Measurements from ENCODE around the gene SPRR1A. TPM values are rescaled to one million over a fixed set of nuclear protein-coding genes. Genes with fewer than 3 reads are reported as not detected.

SPRR1A gene
- polyA plus RNA-seq, 3 donors, result not detected

DNA sequence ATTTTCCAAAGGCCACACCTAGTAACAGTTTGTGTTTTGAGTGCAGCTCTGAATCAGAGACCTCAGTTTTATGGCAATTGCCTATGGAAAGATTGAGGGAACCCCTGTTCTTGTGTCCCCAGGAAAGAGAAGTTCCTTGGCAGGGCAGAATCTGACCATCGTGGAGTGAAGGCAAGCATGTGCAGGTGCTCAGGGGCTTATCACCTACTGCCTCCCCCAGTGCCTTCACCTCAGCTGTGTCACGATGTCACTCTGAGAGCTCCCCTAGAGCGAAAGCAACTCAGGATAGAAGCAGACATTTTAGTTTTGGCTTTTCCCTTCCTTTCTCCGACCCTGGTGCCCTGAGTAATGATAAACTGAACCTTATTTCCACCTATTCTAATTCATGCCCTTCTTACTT lies 1.8 kb upstream of the SPRR1A start:
- DNase-seq, result no peak
- H3K4me3 ChIP-seq (replicated peaks in 1 of 3; ENCODE audit: low read depth in 2 of 3, low read length in 3 of 3), result no peak overlapping the region
- H3K9me3 Mint-ChIP-seq, result peaks cover 0 to 3% (median 0%) of the 10 kb centered on the region in 7 donors
- H3K36me3 ChIP-seq (replicated peaks in 1 of 2; ENCODE audit: control insufficient read depth in 1 of 2, insufficient read depth in 2 of 2, low read length in 2 of 2), result no peaks in the 10 kb centered on the region
- H3K9me3 ChIP-seq (replicated peaks in 1 of 2; ENCODE audit: control insufficient read depth in 1 of 2, insufficient read depth in 1 of 2, low read length in 2 of 2), result no peaks in the 10 kb centered on the region
- no peaks in the 10 kb centered on the region for H3K4me1 ChIP-seq (ENCODE audit: control insufficient read depth in 1 of 2, insufficient read depth in 2 of 2, low read length in 2 of 2)
- no peak overlapping the region for H3K27ac ChIP-seq (ENCODE audit: low read depth in 1 of 2, low read length in 2 of 2)
- no peak overlapping the region for H3K27ac Mint-ChIP-seq
- no peak overlapping the region for H3K9ac ChIP-seq (ENCODE audit: insufficient read depth, low read length, poor library complexity, severe bottlenecking)
- H3K27me3 Mint-ChIP-seq (ENCODE audit: low read depth in 3 of 3), result peaks cover 6 to 17% (median 9%) of the 10 kb centered on the region in 3 donors
- 96% methylated on average over 4 of the region's 4 CpGs for WGBS (ENCODE audit: insufficient coverage)
- H3K4me3 Mint-ChIP-seq, result no peak overlapping the region
- H3K4me2 ChIP-seq (replicated peaks; ENCODE audit: extremely low read depth, low read length, poor library complexity, severe bottlenecking), result no peak overlapping the region
- no peaks in the 10 kb centered on the region for H3K79me2 ChIP-seq (ENCODE audit: insufficient read depth, low read length)
- H3K27me3 ChIP-seq (ENCODE audit: control insufficient read depth in 2 of 2, insufficient read depth in 2 of 2, low read length in 2 of 2), result no peaks in the 10 kb centered on the region
- no peaks in the 10 kb centered on the region for H3K4me1 Mint-ChIP-seq
- H3K36me3 Mint-ChIP-seq, result no peaks in the 10 kb centered on the region
- H4K20me1 ChIP-seq (ENCODE audit: insufficient read depth, low read length), result no peaks in the 10 kb centered on the region
- intact Hi-C loops (cut with micrococcal nuclease), result no loop called here
- TF ChIP-seq, protein P1, sequence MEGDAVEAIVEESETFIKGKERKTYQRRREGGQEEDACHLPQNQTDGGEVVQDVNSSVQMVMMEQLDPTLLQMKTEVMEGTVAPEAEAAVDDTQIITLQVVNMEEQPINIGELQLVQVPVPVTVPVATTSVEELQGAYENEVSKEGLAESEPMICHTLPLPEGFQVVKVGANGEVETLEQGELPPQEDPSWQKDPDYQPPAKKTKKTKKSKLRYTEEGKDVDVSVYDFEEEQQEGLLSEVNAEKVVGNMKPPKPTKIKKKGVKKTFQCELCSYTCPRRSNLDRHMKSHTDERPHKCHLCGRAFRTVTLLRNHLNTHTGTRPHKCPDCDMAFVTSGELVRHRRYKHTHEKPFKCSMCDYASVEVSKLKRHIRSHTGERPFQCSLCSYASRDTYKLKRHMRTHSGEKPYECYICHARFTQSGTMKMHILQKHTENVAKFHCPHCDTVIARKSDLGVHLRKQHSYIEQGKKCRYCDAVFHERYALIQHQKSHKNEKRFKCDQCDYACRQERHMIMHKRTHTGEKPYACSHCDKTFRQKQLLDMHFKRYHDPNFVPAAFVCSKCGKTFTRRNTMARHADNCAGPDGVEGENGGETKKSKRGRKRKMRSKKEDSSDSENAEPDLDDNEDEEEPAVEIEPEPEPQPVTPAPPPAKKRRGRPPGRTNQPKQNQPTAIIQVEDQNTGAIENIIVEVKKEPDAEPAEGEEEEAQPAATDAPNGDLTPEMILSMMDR (IDR thresholded peaks at IDR 0.05), result no peak
- H2AFZ ChIP-seq (ENCODE audit: insufficient read depth, low read depth, low read length, poor library complexity, severe bottlenecking), result no peak overlapping the region

DNA sequence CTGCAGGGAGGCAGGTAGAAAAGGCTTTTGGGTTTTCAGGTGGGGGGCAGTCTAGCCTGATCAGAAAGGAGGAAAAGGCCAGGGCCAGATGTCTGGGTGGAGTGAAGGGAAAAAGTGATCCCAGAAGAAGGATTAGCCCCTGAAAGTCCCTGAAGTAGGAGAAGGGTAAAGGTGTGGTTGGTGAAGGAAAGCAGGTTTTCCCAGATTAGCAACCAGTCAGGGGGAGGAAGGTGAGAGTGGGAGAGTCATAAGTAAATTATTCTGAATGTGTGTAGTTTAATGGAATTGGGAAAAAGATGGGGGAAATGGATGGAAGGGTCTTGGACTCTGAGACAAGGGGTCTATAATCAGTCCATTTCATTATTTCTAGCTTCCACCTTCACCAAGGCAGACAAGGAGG lies 647 bp upstream of the SPRR1A start:
- Histone ChIP-seq H3K9ac (ENCODE audit: insufficient read depth, low read length, poor library complexity, severe bottlenecking) (no peak overlapping the region), H3K9me3 (replicated peaks in 1 of 2; ENCODE audit: control insufficient read depth in 1 of 2, insufficient read depth in 1 of 2, low read length in 2 of 2) (no peaks in the 10 kb centered on the region), H4K20me1 (ENCODE audit: insufficient read depth, low read length) (no peaks in the 10 kb centered on the region), H3K27ac (ENCODE audit: low read depth in 1 of 2, low read length in 2 of 2) (no peak overlapping the region), H3K27me3 (ENCODE audit: control insufficient read depth in 2 of 2, insufficient read depth in 2 of 2, low read length in 2 of 2) (peaks cover 0 to 2% of the 10 kb centered on the region in 2 donors), H3K36me3 (replicated peaks in 1 of 2; ENCODE audit: control insufficient read depth in 1 of 2, insufficient read depth in 2 of 2, low read length in 2 of 2) (no peaks in the 10 kb centered on the region), H3K4me3 (replicated peaks in 1 of 3; ENCODE audit: low read depth in 2 of 3, low read length in 3 of 3) (no peak overlapping the region), H2AFZ (ENCODE audit: insufficient read depth, low read depth, low read length, poor library complexity, severe bottlenecking) (no peak overlapping the region), H3K4me1 (ENCODE audit: control insufficient read depth in 1 of 2, insufficient read depth in 2 of 2, low read length in 2 of 2) (no peaks in the 10 kb centered on the region), H3K4me2 (replicated peaks; ENCODE audit: extremely low read depth, low read length, poor library complexity, severe bottlenecking) (no peak overlapping the region), H3K79me2 (ENCODE audit: insufficient read depth, low read length) (no peaks in the 10 kb centered on the region)
- Mint-ChIP-seq H3K9me3 (peaks cover 0 to 3% (median 0%) of the 10 kb centered on the region in 7 donors), H3K27me3 (ENCODE audit: low read depth in 3 of 3) (peaks cover 6 to 17% (median 11%) of the 10 kb centered on the region in 3 donors), H3K4me3 (no peak overlapping the region), H3K36me3 (no peaks in the 10 kb centered on the region), H3K27ac (peak overlapping the region in 1 of 7 donors; percentile 8), H3K4me1 (no peaks in the 10 kb centered on the region)
- intact Hi-C loops (cut with micrococcal nuclease), result no loop called here
- TF ChIP-seq, protein P1 (IDR thresholded peaks at IDR 0.05), result no peak
- DNase-seq, result no peak
